Astrocyte of the cerebellum (primary cell): ENCODE results near the gene SORL1-AS1.

Experiments used
- DNase-seq: peaks from one replicate; pipeline ENCODE4 v3.0.0-alpha.2; 2011; ENCODE audit warnings: low read depth
- H3K4me3 ChIP-seq: 2 replicates; pipeline ENCODE4 v1.5.1; 2011; ENCODE audit warnings: mild to moderate bottlenecking, low read depth, low read length, moderate library complexity
- in situ Hi-C: cut with HindIII; loops from 2 replicates; pipeline ENCODE4 v1.10.0; 2017; ENCODE audit warnings: low sequenced_read_pairs
- TF ChIP-seq, protein P1 (sequence below): IDR thresholded peaks from 2 replicates; pipeline ENCODE4 v1.5.1; 2012; ENCODE audit warnings: low read length, low read depth, moderate library complexity, mild to moderate bottlenecking; ENCODE audit errors: missing control alignments

Gene SORL1-AS1

DNA sequence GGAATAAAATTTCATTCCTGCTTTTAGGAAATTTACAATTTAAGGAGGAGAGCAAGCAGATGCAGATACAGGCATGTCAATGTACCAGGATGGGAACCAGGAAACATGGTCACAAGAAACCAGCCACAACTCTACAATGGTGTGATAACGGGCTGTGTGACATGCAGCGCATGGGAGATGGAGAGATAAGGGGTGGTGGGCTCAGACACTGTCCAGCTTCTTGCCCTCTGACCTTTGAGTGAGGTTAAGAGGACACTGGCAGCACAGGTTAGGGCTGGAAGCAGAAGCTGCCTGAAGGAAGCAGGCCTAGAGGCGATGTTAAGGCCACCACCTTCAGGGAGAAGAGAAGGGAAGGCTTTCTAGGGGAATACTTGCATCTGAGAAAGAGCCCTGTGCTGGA is 2.3 kb upstream of the SORL1-AS1 start:
- TF ChIP-seq, protein P1, sequence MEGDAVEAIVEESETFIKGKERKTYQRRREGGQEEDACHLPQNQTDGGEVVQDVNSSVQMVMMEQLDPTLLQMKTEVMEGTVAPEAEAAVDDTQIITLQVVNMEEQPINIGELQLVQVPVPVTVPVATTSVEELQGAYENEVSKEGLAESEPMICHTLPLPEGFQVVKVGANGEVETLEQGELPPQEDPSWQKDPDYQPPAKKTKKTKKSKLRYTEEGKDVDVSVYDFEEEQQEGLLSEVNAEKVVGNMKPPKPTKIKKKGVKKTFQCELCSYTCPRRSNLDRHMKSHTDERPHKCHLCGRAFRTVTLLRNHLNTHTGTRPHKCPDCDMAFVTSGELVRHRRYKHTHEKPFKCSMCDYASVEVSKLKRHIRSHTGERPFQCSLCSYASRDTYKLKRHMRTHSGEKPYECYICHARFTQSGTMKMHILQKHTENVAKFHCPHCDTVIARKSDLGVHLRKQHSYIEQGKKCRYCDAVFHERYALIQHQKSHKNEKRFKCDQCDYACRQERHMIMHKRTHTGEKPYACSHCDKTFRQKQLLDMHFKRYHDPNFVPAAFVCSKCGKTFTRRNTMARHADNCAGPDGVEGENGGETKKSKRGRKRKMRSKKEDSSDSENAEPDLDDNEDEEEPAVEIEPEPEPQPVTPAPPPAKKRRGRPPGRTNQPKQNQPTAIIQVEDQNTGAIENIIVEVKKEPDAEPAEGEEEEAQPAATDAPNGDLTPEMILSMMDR = no peak
- in situ Hi-C loops = no loop called here
- no peak overlapping the region for H3K4me3 ChIP-seq
- no peak for DNase-seq

DNA sequence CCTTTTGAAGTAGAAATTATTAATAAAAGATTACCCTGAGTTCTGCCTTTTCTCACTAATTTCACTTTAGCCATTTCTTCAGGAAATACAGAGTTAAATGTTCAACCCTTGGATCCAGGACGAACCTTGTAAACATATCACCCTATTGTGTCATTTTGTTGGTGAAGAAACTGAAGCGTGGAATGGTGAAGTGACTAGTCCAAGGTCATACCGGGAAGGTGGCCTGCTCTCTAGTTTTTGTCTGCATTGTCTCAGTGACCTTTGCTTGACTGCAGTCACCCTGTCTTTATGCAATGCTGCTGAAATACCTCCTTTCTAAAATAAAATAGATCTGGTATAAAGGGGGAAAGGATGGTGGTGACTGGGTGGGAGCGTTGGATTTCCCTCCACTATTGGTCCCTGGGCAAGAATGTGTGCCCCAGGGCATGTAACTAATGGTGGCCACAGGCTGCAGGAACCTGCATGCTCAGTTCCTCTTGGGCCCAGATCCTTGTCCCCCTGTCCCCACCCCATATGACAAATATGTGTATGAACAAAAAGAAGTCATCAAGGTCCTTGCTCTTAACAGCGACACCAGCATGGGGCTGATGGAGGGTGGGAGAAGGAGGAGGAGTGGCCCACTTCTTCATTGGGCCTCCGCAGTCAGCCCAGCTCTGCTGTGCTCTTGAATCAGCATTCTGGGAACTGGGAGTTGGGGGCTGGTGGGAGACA is 977 bp upstream of the SORL1-AS1 start:
- in situ Hi-C loops = no loop called here
- no peak overlapping the region for H3K4me3 ChIP-seq
- no peak for DNase-seq
- TF ChIP-seq, protein P1 = no peak

DNA sequence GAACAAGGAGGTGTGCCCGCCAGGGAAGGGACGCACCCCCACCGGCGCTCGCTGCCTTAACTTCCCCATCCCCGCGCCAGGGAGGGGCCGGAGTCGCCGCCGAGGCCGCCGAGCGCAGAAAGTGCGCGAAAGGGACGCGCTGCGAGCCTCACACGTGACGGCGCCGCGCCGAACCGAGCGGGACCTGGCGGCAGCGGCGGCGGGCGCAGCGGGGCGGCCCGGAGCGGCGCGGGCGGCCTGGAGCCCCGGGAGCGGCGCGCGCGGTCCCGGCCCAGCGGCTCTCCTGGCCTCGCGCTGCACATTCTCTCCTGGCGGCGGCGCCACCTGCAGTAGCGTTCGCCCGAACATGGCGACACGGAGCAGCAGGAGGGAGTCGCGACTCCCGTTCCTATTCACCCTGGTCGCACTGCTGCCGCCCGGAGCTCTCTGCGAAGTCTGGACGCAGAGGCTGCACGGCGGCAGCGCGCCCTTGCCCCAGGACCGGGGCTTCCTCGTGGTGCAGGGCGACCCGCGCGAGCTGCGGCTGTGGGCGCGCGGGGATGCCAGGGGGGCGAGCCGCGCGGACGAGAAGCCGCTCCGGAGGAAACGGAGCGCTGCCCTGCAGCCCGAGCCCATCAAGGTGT is 670 bp downstream of the SORL1-AS1 start, which contains the start of gene SORL1:
SORL1 (plus strand) TSS at position 329 of the 623 bp plus-strand sequence; CDS start at position 347, 18 bp downstream.
- in situ Hi-C loops = no loop called here
- peak within 1 kb of the TSS; percentile 48 for H3K4me3 ChIP-seq
- no peak for DNase-seq
- TF ChIP-seq, protein P1 = peak; percentile 40

DNA sequence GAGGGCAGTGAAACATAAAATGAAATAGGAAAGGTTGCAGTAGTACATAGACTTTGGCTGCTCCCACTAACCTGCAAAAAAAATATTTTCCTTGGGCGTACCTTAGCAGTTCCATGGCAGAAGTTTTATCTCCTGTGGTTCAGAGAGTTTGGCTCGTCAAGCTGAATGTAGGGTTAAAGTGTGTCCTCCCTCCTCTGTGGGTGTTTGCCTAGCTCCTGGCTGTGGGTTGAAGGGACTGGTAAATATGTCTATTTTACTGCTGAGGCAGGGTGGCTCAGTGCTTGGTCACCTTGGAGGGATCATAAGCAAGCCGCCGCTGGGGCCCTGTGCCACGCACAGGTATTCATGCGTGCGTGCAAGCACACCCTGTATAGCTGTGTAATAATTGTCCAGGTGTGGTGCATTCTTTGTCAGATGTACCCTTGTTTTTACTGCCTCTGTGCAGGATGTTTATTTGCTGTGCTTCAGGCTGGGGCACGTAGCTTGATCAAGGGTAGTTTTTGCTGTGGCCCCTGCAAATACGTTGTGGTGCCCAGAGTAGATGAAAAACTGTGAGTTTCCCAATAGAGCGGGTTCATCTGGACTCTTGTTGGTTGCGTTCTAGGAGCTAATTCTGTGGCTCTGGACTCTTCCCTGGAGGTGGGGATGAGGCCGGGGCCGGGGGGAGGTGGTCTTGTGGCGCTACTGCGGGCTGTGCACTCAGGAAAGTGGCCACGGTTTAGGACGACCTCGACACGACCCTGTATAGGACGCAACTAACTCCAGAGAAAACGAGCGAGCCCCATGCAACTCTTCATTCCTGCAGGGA is 1.4 kb downstream of the SORL1-AS1 start:
- in situ Hi-C loops = no loop called here

DNA sequence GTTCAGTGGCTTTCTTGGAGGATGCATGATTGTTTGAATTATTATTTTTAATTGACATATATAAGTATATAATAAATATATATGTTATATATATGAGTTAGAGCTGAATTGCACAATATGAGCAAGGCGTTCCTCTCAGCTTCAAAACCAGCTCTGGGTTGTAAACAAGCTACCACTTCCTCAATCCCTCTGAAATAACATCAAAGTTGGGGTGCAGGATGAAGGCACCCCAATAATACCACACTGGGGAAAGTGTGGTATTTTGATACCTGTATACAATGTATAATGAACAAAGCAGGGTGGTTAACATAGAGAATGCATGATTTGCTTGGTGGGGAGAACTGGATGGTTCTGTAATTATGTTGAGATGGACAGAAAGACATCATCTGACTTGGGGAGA is 2.4 kb downstream of the SORL1-AS1 start:
- TF ChIP-seq, protein P1 = no peak
- no peak overlapping the region for H3K4me3 ChIP-seq
- in situ Hi-C loops = no loop called here
- no peak for DNase-seq

More for the DNA sequence above, 1.4 kb downstream of the SORL1-AS1 start:
- TF ChIP-seq, protein P1 = no peak
- peak overlapping the region; percentile 48 for H3K4me3 ChIP-seq
- no peak for DNase-seq

DNA sequence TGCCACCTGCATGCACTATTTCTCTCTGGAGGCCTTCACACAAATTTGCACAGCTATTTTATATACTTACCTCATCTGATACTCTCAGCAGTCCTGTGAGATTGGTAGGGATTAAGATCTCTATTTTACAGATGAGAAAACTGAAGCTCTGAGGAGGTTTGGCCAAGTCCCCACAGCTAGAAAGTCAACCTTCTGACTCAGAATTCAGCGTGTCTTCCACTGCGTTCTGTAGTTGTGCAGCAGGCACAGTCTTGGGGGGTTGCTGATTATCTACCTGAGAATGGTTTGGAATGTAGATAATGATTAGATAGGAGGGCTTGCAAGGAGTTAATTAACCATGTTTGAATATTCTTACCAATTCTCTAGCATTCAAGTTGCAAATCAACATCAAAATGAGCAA is 3.1 kb downstream of the SORL1-AS1 start:
- TF ChIP-seq, protein P1 = no peak
- DNase-seq = no peak
- H3K4me3 ChIP-seq = no peak overlapping the region
- in situ Hi-C loops = no loop called here
